IMR-90 (cell line): ENCODE data around the gene DCD. TPM values are rescaled to one million over a fixed set of nuclear protein-coding genes. Genes with fewer than 3 reads are reported as not detected.

Source experiments
- ATAC-seq: fragments of 200-7000 bp; cut with Tn5 transposase; 2 replicates; pipeline ENCODE4 v1.9.1; 2020; ENCODE audit warnings: low read depth, mild to moderate bottlenecking, moderate library complexity
- BruUV-seq: library from RNA; stranded (reverse); fragments of 400-500 nt; replicated peaks from 2 replicates; lab custom pipeline; 2021; lab: Mats Ljungman, UMichigan
- CTCF ChIA-PET: fragments of 300-600 bp; formaldehyde crosslinking; extraction: SDS; loops from one replicate; lab custom pipeline; 2021; ENCODE audit warnings: antibody characterized with exemption; lab: Yijun Ruan, JAX
- POLR2A ChIA-PET: fragments of 300-600 bp; sonication (Branson Sonifier 250); formaldehyde crosslinking; loops from one replicate; lab custom pipeline; 2022; ENCODE audit warnings: antibody characterized with exemption; ENCODE audit not compliant: unreplicated experiment; lab: Charles Lee
- DNase-seq: peaks from one replicate; pipeline ENCODE4 v3.0.0; 2013
- H2AFZ ChIP-seq: replicated peaks from 2 replicates; pipeline ENCODE3; 2013; ENCODE audit warnings: low read length, mild to moderate bottlenecking; ENCODE audit not compliant: poor library complexity
- H2AK5ac ChIP-seq: 2 replicates; pipeline ENCODE4 v1.6.1; 2013; ENCODE audit warnings: low read depth, low read length, inconsistent platforms
- H2AK9ac ChIP-seq: replicated peaks from 2 replicates; pipeline ENCODE3; 2013; ENCODE audit warnings: mild to moderate bottlenecking, low read depth, low read length, moderate library complexity; ENCODE audit not compliant: poor library complexity
- H2BK120ac ChIP-seq: 2 replicates; pipeline ENCODE4 v1.6.1; 2013; ENCODE audit warnings: low read depth, low read length, inconsistent platforms
- H2BK15ac ChIP-seq: 3 replicates; pipeline ENCODE4 v1.6.1; 2013; ENCODE audit warnings: low read depth, low read length, inconsistent platforms
- H2BK20ac ChIP-seq: 2 replicates; pipeline ENCODE4 v1.6.1; 2013; ENCODE audit warnings: low read depth, mild to moderate bottlenecking, inconsistent platforms, low read length, moderate library complexity
- H2BK5ac ChIP-seq: 2 replicates; pipeline ENCODE4 v1.6.1; 2013; ENCODE audit warnings: mild to moderate bottlenecking, low read depth, low read length, inconsistent platforms; ENCODE audit not compliant: poor library complexity, severe bottlenecking
- H3K14ac ChIP-seq: replicated peaks from 2 replicates; pipeline ENCODE4 v1.6.1; 2013; ENCODE audit warnings: low read depth, low read length, inconsistent platforms
- H3K18ac ChIP-seq: 2 replicates; pipeline ENCODE4 v1.6.1; 2013; ENCODE audit warnings: low read depth, low read length, control low read depth
- H3K23ac ChIP-seq: 2 replicates; pipeline ENCODE4 v1.6.1; 2013; ENCODE audit warnings: low read depth, low read length, inconsistent platforms
- H3K27ac ChIP-seq: 2 replicates; pipeline ENCODE4 v1.5.1; 2013; ENCODE audit warnings: mild to moderate bottlenecking, control low read depth, low read length; ENCODE audit not compliant: insufficient read depth
- H3K27me3 ChIP-seq: 2 replicates; pipeline ENCODE4 v1.6.1; 2013; ENCODE audit warnings: low read length; ENCODE audit not compliant: control insufficient read depth, insufficient read depth
- H3K36me3 ChIP-seq: 2 replicates; pipeline ENCODE4 v1.6.1; 2013; ENCODE audit warnings: low read length, mixed read lengths; ENCODE audit not compliant: control insufficient read depth, insufficient read depth
- H3K4ac ChIP-seq: 2 replicates; pipeline ENCODE4 v1.6.1; 2013; ENCODE audit warnings: low read depth, low read length, inconsistent platforms
- H3K4me1 ChIP-seq: 2 replicates; pipeline ENCODE4 v1.6.1; 2013; ENCODE audit warnings: low read length, mixed read lengths; ENCODE audit not compliant: control insufficient read depth, insufficient read depth
- H3K4me2 ChIP-seq: 2 replicates; pipeline ENCODE4 v1.6.1; 2013; ENCODE audit warnings: low read depth, mild to moderate bottlenecking, control low read depth, low read length, moderate library complexity
- H3K4me3 ChIP-seq: 2 replicates; pipeline ENCODE4 v1.5.1; 2013; ENCODE audit warnings: low read depth, mild to moderate bottlenecking, control low read depth, low read length, moderate library complexity; ENCODE audit not compliant: insufficient read depth
- H3K56ac ChIP-seq: 2 replicates; pipeline ENCODE4 v1.6.1; 2013; ENCODE audit warnings: low read length, inconsistent platforms; ENCODE audit not compliant: insufficient read depth; ENCODE audit errors: extremely low read depth
- H3K79me1 ChIP-seq, 2 experiments: 2 replicates each; pipeline ENCODE4 v1.6.1; 2013; ENCODE audit warnings: low read length in 2 of 2, inconsistent platforms in 1 of 2, low read depth in 1 of 2
- H3K9ac ChIP-seq: 2 replicates; pipeline ENCODE4 v1.6.1; 2013; ENCODE audit warnings: low read depth, low read length, control low read depth
- H3K9me1 ChIP-seq: 2 replicates; pipeline ENCODE4 v1.6.1; 2013; ENCODE audit warnings: low read length, inconsistent platforms; ENCODE audit not compliant: insufficient read depth
- H3K9me3 ChIP-seq: 2 replicates; pipeline ENCODE4 v1.6.1; 2013; ENCODE audit warnings: low read length; ENCODE audit not compliant: control insufficient read depth, insufficient read depth
- H4K20me1 ChIP-seq: 2 replicates; pipeline ENCODE4 v1.6.1; 2013; ENCODE audit warnings: low read length, inconsistent platforms; ENCODE audit not compliant: insufficient read depth
- H4K5ac ChIP-seq: 2 replicates; pipeline ENCODE4 v1.6.1; 2013; ENCODE audit warnings: mild to moderate bottlenecking, low read depth, low read length, control low read depth
- H4K8ac ChIP-seq, 2 experiments: 2 replicates each; pipeline ENCODE4 v1.6.1; 2013; ENCODE audit warnings: low read depth in 2 of 2, low read length in 2 of 2, control low read depth in 1 of 2, inconsistent platforms in 1 of 2
- H4K91ac ChIP-seq: 2 replicates; pipeline ENCODE4 v1.6.1; 2013; ENCODE audit warnings: low read depth, low read length, inconsistent platforms; ENCODE audit not compliant: insufficient read depth
- BHLHE40 ChIP-seq: fragments of 150-350 bp; IDR thresholded peaks from 2 replicates; pipeline ENCODE4 v1.6.1; 2016; ENCODE audit warnings: mild to moderate bottlenecking, low read depth, low read length
- CEBPB ChIP-seq: IDR thresholded peaks from 2 replicates; pipeline ENCODE4 v1.6.1; 2012; ENCODE audit warnings: low read depth, low read length, improper control_type of control experiment
- CHD1 ChIP-seq: IDR thresholded peaks from 2 replicates; pipeline ENCODE4 v1.6.1; 2012; ENCODE audit warnings: low read depth, low read length, improper control_type of control experiment
- MAFK ChIP-seq: IDR thresholded peaks from 2 replicates; pipeline ENCODE4 v1.6.1; 2012; ENCODE audit warnings: low read depth, low read length, improper control_type of control experiment
- NFE2L2 ChIP-seq: fragments of 150-350 bp; IDR thresholded peaks from 2 replicates; pipeline ENCODE4 v1.6.1; 2016; ENCODE audit warnings: low read depth, mild to moderate bottlenecking, low read length
- RAD21 ChIP-seq: IDR thresholded peaks from 2 replicates; pipeline ENCODE4 v1.6.1; 2012; ENCODE audit warnings: low read length, improper control_type of control experiment
- RCOR1 ChIP-seq: IDR thresholded peaks from 2 replicates; pipeline ENCODE4 v1.6.1; 2012; ENCODE audit warnings: mild to moderate bottlenecking, low read length, improper control_type of control experiment; ENCODE audit not compliant: insufficient replicate concordance
- WGBS, 2 experiments: methylation state at CpG; one replicate each; pipeline versions ENCODE4 v1.1.5 to v1.1.7; 2013; ENCODE audit warnings: missing lambda C conversion rate in 2 of 2; ENCODE audit not compliant: insufficient read length in 1 of 2; ENCODE audit errors: extremely low coverage in 2 of 2; 5-methylcytosine and 5-hydroxymethylcytosine counted together
- dilution Hi-C: fragments of 300-500 bp; cut with HindIII; formaldehyde crosslinking; loops from one replicate; pipeline ENCODE4 v1.14.3; 2018; ENCODE audit warnings: low sequenced_read_pairs; ENCODE audit not compliant: unreplicated experiment
- in situ Hi-C: fragments of 300-500 bp; cut with MboI; formaldehyde crosslinking; loops from 3 replicates; pipeline ENCODE4 v1.14.3; 2019; ENCODE audit warnings: low sequenced_read_pairs, inconsistent platforms, mixed read lengths
- intact Hi-C: fragments of 100-400 bp; cut with micrococcal nuclease; formaldehyde crosslinking; loops from 2 replicates; pipeline ENCODE4 v1.10.0; 2022
- polyA plus RNA-seq, 3 experiments: library from polyadenylated mRNA; depleted of rRNA; stranded (reverse); fragments of >200 nt; gene quantifications; 2 replicates each; pipeline ENCODE4 v1.2.3, GENCODE V29; 2012; ENCODE audit warnings: low replicate concordance in 1 of 3
- total RNA-seq: library from RNA; depleted of rRNA; stranded (reverse); fragments of >200 nt; gene quantifications from 2 replicates; pipeline ENCODE4 v1.2.3, GENCODE V29; 2012

Gene DCD
- total and polyA plus RNA-seq, 2 of the 4 experiments (the other 2 are of a cell fraction): not detected

GRCh38 chr12:54684636-54685630 is 36.8 kb upstream of the DCD start:
- DNase-seq: no peak
- WGBS, 2 experiments: 55% methylated on average over 4 of the region's 12 CpGs; no CpG with 5 or more reads in 1 of the 2 experiments
- H4K20me1 ChIP-seq: no peaks in the 10 kb centered on the region
- no peak overlapping the region for H3K56ac ChIP-seq
- no peak overlapping the region for H4K5ac ChIP-seq
- no peak overlapping the region for H2BK20ac ChIP-seq
- H3K4me3 ChIP-seq: no peak overlapping the region
- H2BK15ac ChIP-seq: no peak overlapping the region
- POLR2A ChIA-PET: no interaction called here
- ATAC-seq: no peak
- dilution Hi-C loops: no loop called here
- H2AK5ac ChIP-seq: no peak overlapping the region
- H2AK9ac ChIP-seq: no peak overlapping the region
- H3K18ac ChIP-seq: no peak overlapping the region
- no peaks in the 10 kb centered on the region; the same call in 1 of the 2 replicates for H3K9me1 ChIP-seq
- no peak overlapping the region for H3K9ac ChIP-seq
- no TSS peak for BruUV-seq
- no peaks in the 10 kb centered on the region for H3K9me3 ChIP-seq
- H3K36me3 ChIP-seq: no peaks in the 10 kb centered on the region
- no peak overlapping the region for H2AFZ ChIP-seq
- intact Hi-C loops: no loop called here
- no peak overlapping the region for H3K4ac ChIP-seq
- H3K14ac ChIP-seq: no peak overlapping the region
- in situ Hi-C loops: no loop called here
- CTCF ChIA-PET: no interaction called here
- no peaks in the 10 kb centered on the region for H3K4me1 ChIP-seq
- H3K27me3 ChIP-seq: no peaks in the 10 kb centered on the region; the same call in 1 of the 2 replicates
- no peak for TF ChIP-seq BHLHE40
- TF ChIP-seq NFE2L2: no peak
- TF ChIP-seq RCOR1: no peak
- no peak for TF ChIP-seq RAD21
- no peak for TF ChIP-seq MAFK
- no peak for TF ChIP-seq CEBPB
- TF ChIP-seq CHD1: no peak
- no peak overlapping the region for H2BK120ac ChIP-seq
- H3K23ac ChIP-seq: no peak overlapping the region
- H3K79me1 ChIP-seq: no peaks in the 10 kb centered on the region
- no peak overlapping the region for H3K27ac ChIP-seq
- H4K8ac ChIP-seq: no peak overlapping the region
- H4K91ac ChIP-seq: no peak overlapping the region
- no peak overlapping the region for H3K4me2 ChIP-seq
- no peak overlapping the region for H2BK5ac ChIP-seq
